Smooth muscle cell (in vitro differentiated cells): Measurements from ENCODE around the gene UBAC2. TPM values are rescaled to one million over a fixed set of nuclear protein-coding genes. Genes with fewer than 3 reads are reported as not detected.
A peak's percentile ranks its signal among the peaks of the same experiment; 100 is the strongest.

Source experiments
- DNase-seq: peaks from one replicate; lab custom pipeline; 2025; ENCODE audit not compliant: unreplicated experiment; lab: John Stamatoyannopoulos, UW
- H2AFZ ChIP-seq: fragments of 200-600 bp; sonication (generic); 2 replicates; pipeline ENCODE4 v1.6.0; 2016; ENCODE audit warnings: antibody characterized with exemption, low read depth, mild to moderate bottlenecking
- H3F3A ChIP-seq: fragments of 200-600 bp; sonication (generic); 2 replicates; pipeline ENCODE4 v1.6.0; 2017; ENCODE audit warnings: antibody characterized with exemption, low read depth
- H3K27ac ChIP-seq: fragments of 200-600 bp; sonication (generic); 2 replicates; pipeline ENCODE4 v1.5.1; 2016; ENCODE audit warnings: low read depth, mild to moderate bottlenecking
- H3K27me3 ChIP-seq: fragments of 200-600 bp; sonication (generic); 2 replicates; pipeline ENCODE4 v1.6.1; 2016; ENCODE audit warnings: low read depth, mild to moderate bottlenecking
- H3K36me3 ChIP-seq: fragments of 200-600 bp; sonication (generic); 2 replicates; pipeline ENCODE4 v1.5.1; 2016; ENCODE audit warnings: low read depth
- H3K4me1 ChIP-seq: fragments of 200-600 bp; sonication (generic); 2 replicates; pipeline ENCODE4 v1.5.1; 2016; ENCODE audit warnings: low read depth
- H3K4me2 ChIP-seq: fragments of 200-600 bp; sonication (generic); 2 replicates; pipeline ENCODE4 v1.6.0; 2016; ENCODE audit warnings: mild to moderate bottlenecking
- H3K4me3 ChIP-seq: fragments of 200-600 bp; sonication (generic); 2 replicates; pipeline ENCODE4 v1.5.1; 2016; ENCODE audit warnings: mild to moderate bottlenecking
- H3K79me2 ChIP-seq: fragments of 200-600 bp; sonication (generic); 2 replicates; pipeline ENCODE4 v1.6.0; 2016; ENCODE audit warnings: low read depth, mild to moderate bottlenecking
- H3K9ac ChIP-seq: fragments of 200-600 bp; sonication (generic); 2 replicates; pipeline ENCODE4 v1.6.0; 2016; ENCODE audit warnings: low read depth
- H3K9me3 ChIP-seq: fragments of 200-600 bp; sonication (generic); replicated peaks from 2 replicates; pipeline ENCODE4 v1.5.1; 2016; ENCODE audit warnings: low read depth
- H4K20me1 ChIP-seq: fragments of 200-600 bp; sonication (generic); 2 replicates; pipeline ENCODE4 v1.6.0; 2016; ENCODE audit warnings: low read depth
- WGBS: methylation state at CpG from one replicate; pipeline ENCODE4 v1.1.7; 2016; ENCODE audit warnings: low lambda C conversion rate; 5-methylcytosine and 5-hydroxymethylcytosine counted together
- polyA plus RNA-seq: library from polyadenylated mRNA; unstranded; fragments of >200 nt; fragmentation: Nextera tagmentation; extraction: Ambion mirVana; gene quantifications from 2 replicates; pipeline ENCODE4 v1.2.1, GENCODE V29; 2016
- total RNA-seq: library from RNA; depleted of rRNA; stranded (reverse); fragments of >200 nt; gene quantifications from 2 replicates; pipeline ENCODE4 v1.2.3, GENCODE V29; 2014
- TF ChIP-seq, protein P1 (sequence below): fragments of 200-600 bp; sonication (generic); IDR thresholded peaks from 2 replicates; pipeline ENCODE4 v1.5.1; 2017; ENCODE audit warnings: borderline replicate concordance, mild to moderate bottlenecking, antibody characterized with exemption; ENCODE audit not compliant: insufficient read depth, poor library complexity, severe bottlenecking

Gene UBAC2
- total and polyA plus RNA-seq, 2 experiments from 2014 or later: 58.4 to 74.0 TPM

DNA sequence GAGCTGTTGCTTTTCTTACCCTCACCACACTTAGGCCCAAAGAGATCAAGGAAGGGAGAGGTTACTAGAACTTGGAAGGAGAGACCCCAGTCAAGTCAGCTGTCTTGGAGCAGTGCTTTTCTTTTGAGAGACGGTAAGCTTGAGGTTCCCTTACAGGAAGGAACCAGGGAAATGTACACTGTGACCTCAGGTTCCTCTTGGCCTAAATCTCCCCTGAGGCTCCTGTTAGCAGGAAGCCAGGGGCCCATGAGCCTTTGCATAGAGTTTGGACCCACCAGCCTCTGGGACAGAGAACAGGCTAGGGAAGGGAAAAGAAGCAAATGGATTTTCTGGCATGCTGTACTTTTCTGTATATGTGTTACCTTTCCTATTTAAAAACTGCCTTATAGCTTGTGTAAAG is 63.4 kb downstream of the UBAC2 start:
- H3K36me3 ChIP-seq: no peaks in the 10 kb centered on the region
- 39% methylated on average over 1 of the region's 1 CpG for WGBS
- DNase-seq: no peak

DNA sequence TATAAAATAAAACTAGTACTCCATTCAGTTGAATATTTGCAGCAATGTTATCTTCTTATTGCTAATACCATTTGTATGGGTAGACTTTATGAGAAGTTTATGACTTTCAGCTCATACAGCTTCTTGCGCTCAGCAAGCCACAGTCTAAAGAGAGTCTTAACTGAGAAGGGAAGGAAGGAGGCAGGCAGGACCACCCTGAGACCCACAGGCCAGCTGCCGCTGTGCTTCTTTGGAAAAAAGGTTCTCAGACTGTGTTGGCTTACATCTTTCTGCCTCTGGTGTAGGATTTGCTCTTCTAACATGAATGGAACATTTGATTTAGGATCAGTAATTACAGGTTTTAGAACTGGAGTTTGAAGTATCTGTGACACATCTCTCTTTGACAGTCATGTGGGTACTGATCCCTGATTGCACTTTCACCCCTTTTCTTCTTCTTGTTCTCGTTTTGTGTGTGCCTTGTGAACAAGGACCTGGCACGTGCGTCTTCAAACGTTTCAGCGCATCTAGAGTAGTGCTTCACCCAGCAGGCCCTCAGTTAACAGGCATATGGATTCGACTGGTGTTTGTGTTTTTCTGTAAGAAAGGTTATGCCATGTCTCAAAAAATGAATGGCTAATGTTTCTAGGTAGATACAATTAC is 64.6 kb downstream of the UBAC2 start:
- Histone ChIP-seq H3K9me3 (no peaks in the 10 kb centered on the region), H4K20me1 (peaks cover 7% of the 10 kb centered on the region), H3K79me2 (no peaks in the 10 kb centered on the region), H3K4me2 (no peak overlapping the region), H3K36me3 (no peaks in the 10 kb centered on the region), H2AFZ (no peak overlapping the region), H3K9ac (no peak overlapping the region), H3K4me3 (no peak overlapping the region), H3K4me1 (no peaks in the 10 kb centered on the region), H3K27ac (no peak overlapping the region), H3K27me3 (no peaks in the 10 kb centered on the region), H3F3A (no peaks in the 10 kb centered on the region)
- WGBS: 83% methylated on average over 8 of the region's 8 CpGs
- no peak for DNase-seq
- TF ChIP-seq, protein P1, sequence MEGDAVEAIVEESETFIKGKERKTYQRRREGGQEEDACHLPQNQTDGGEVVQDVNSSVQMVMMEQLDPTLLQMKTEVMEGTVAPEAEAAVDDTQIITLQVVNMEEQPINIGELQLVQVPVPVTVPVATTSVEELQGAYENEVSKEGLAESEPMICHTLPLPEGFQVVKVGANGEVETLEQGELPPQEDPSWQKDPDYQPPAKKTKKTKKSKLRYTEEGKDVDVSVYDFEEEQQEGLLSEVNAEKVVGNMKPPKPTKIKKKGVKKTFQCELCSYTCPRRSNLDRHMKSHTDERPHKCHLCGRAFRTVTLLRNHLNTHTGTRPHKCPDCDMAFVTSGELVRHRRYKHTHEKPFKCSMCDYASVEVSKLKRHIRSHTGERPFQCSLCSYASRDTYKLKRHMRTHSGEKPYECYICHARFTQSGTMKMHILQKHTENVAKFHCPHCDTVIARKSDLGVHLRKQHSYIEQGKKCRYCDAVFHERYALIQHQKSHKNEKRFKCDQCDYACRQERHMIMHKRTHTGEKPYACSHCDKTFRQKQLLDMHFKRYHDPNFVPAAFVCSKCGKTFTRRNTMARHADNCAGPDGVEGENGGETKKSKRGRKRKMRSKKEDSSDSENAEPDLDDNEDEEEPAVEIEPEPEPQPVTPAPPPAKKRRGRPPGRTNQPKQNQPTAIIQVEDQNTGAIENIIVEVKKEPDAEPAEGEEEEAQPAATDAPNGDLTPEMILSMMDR: no peak

More for the DNA sequence above, 63.4 kb downstream of the UBAC2 start:
- Histone ChIP-seq H3K27me3 (no peaks in the 10 kb centered on the region), H3K4me1 (no peaks in the 10 kb centered on the region), H3K4me3 (no peak overlapping the region), H3K9ac (no peak overlapping the region), H2AFZ (no peak overlapping the region), H3K79me2 (no peaks in the 10 kb centered on the region), H3K9me3 (no peaks in the 10 kb centered on the region), H4K20me1 (peaks cover 7% of the 10 kb centered on the region), H3K4me2 (no peak overlapping the region), H3K27ac (no peak overlapping the region), H3F3A (no peaks in the 10 kb centered on the region)
- TF ChIP-seq, protein P1: no peak

DNA sequence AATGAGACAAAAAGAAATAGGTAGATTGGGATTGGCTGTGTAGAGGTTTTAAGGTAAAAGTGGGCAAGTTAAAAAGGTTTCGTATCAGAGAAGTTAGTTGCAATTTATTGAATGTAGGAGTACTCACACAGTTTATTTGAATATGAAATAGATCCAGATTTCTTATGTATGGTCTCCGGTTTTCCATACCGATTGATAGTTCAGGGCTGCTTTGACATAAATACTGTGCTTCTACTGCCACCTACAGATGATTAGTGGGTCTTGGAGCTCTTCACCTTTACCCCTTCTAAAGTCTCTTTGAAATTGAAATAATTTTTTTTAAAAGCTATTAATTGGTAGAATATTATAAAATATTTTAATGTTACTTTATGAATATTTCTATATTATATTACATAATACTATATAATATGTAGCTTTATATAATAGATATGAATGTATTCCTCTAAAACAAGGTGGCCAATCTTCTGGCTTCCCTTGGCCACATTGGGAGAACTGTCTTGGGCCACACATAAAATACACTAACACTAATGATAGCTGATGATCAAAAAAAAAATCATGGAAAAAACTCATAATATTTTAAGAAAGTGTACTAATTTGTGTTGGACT is 65.3 kb downstream of the UBAC2 start:
- Histone ChIP-seq H3K9me3 (no peaks in the 10 kb centered on the region), H2AFZ (no peak overlapping the region), H3K4me2 (no peak overlapping the region), H3F3A (no peaks in the 10 kb centered on the region), H3K4me1 (no peaks in the 10 kb centered on the region), H3K27ac (no peak overlapping the region), H3K27me3 (no peaks in the 10 kb centered on the region), H3K79me2 (no peaks in the 10 kb centered on the region), H3K4me3 (no peak overlapping the region), H4K20me1 (peaks cover 4% of the 10 kb centered on the region), H3K36me3 (no peaks in the 10 kb centered on the region), H3K9ac (no peak overlapping the region)
- TF ChIP-seq, protein P1: peak; percentile 59
- 56% methylated on average over 3 of the region's 3 CpGs for WGBS
- DNase-seq: no peak

DNA sequence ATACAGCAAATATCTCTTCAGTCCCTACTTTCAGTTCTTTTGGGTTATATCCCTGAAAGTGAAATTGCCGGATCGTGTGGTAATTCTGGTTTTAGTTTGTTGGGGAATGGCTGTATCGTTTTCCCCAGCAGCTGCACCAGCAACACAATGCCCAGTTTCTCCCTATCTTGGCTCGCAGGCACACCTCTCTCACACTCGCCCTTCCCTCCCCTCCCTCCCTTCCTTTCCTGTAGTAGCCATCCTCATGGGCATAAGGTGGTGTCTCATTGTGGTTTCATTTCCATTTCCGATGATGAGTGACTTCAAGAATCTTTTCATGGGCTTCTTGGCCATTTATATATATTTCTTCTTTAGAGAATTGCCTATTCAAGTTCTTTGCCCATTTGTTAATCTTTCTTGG is 66.2 kb downstream of the UBAC2 start:
- Histone ChIP-seq H3F3A (no peaks in the 10 kb centered on the region), H3K79me2 (no peaks in the 10 kb centered on the region), H3K4me3 (no peak overlapping the region), H3K27ac (no peak overlapping the region), H3K27me3 (no peaks in the 10 kb centered on the region), H2AFZ (no peak overlapping the region), H4K20me1 (peaks cover 4% of the 10 kb centered on the region), H3K9ac (no peak overlapping the region), H3K36me3 (no peaks in the 10 kb centered on the region), H3K4me1 (no peaks in the 10 kb centered on the region), H3K4me2 (no peak overlapping the region), H3K9me3 (no peaks in the 10 kb centered on the region)
- DNase-seq: no peak
- WGBS: 97% methylated on average over 6 of the region's 6 CpGs
- TF ChIP-seq, protein P1: no peak
